GM21529 (cell line): ENCODE measurements around the gene SORCS1.

Source experiments
- ATAC-seq: cut with Tn5 transposase; IDR thresholded peaks from one replicate; pipeline ENCODE4 v1.9.1; 2021; ENCODE audit not compliant: unreplicated experiment

Gene SORCS1

DNA sequence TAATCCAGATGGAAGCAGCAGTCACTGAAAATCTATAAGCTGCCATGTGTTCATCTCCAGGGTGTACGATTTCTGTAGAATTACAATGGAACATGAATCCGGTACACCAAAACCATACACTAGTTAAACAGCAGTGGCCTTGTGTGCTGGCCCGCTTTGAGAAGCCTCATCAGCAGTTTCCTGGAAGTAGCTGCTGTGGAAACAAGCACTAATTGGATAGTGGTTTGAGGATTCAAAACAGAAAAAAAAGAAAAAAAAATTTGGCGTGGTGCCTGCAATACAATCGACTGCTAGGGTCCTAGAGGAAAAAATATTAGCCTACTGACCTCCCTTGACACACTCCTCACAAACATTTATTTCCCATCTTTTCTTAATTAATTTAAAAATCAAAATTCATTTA, 545.9 kb downstream of the SORCS1 start:
- ATAC-seq = no peak

DNA sequence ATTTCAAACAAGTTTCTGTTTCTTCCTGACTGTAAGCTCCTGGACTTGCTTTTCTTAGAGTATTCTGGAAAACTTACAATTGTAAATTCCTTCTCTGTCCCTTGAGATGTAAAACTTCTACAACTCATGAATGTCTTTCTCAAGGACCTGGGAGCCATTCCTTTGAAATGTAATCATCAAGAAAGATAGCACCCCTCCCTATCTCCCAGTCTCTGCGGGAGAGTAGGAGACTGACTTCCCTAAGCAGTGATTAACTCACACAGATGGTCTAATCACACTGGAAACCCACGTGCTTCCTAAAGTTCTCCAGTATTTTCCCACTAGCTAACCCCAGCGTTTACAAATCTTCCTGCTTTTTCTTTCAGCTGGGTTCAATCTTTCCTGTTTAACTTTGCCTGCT, 549.4 kb downstream of the SORCS1 start:
- ATAC-seq = no peak

DNA sequence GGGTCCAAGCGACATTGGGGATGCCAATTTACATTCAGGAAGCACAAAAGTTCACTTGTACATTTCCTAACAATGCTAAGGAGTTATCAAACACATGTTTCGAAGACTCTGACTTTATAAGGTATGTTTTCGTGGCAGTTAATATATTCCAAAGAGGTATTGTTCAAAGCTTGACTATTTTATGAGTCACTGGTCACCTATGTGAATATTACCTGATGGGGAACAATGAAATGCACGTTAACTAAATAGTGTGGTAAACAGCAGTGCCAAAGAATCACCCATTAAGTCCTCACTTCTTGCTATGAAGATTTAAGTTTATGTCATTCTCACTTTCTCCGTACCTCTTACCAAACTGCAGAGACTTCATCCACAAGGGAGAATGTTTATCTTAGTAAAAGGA, 550.2 kb downstream of the SORCS1 start:
- ATAC-seq = no peak

DNA sequence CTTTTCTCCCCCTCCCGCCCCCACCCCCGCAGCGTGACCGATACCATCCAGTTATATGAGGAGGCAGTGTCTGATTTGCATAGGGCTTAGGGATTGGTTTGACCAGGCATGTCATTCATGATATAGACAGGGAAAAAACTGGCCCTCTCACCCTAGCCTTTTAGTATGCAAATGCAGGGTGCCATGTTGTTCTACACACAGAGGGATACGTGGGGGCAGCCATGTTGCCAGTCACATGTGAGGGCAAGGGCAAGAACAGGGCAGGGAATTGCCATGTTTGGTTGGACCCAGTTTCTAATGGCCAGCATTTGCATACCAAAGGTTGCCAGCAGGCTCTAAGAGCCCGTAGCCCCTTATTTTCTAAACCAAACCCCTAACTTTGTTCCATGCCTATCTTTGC, 552.1 kb downstream of the SORCS1 start:
- no peak for ATAC-seq

- ATAC-seq = no peak
Observed at GRCh38 chr10:106609470-106610266, 554.8 kb downstream of the SORCS1 start.

DNA sequence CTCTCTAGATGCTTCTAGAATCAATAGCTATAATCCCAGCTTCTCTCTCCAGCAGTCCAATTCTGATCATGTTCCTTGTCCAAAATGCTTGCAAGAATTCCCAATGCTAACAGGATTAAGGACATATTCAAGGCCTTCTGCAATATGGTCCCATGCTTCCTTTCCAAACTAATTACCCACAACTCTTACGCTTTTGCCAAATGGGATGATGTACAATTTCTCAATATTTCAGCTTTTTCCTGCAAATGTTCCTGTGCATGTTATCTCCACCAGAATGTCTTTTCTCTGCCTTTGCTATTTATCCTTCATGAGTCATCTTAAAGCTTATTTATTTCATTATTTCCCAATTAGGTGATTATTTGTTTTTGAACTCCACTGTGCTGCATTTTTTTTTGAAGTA, 556.4 kb downstream of the SORCS1 start:
- ATAC-seq = no peak

- ATAC-seq = no peak
Observed at GRCh38 chr10:106595281-106595680, 569.2 kb downstream of the SORCS1 start.

DNA sequence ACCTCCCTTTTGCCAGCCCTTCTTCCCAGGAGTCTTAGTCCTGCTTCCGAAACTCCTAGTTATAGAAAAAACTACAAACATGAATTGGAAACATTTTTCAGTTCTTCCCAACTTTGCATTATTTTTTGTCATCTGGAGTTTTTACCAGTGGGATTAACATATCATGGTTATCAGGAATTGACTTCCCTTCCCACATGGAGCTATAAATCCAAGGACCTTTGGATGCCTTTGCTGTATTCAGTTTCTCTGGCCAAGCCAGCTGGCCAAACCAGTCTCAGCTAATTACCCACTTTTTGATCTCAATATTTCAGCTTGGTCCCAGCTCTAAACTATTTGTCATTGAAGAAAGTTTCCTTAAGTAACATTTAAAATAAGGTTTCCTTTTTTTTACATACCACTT, 570.6 kb downstream of the SORCS1 start:
- no peak for ATAC-seq

DNA sequence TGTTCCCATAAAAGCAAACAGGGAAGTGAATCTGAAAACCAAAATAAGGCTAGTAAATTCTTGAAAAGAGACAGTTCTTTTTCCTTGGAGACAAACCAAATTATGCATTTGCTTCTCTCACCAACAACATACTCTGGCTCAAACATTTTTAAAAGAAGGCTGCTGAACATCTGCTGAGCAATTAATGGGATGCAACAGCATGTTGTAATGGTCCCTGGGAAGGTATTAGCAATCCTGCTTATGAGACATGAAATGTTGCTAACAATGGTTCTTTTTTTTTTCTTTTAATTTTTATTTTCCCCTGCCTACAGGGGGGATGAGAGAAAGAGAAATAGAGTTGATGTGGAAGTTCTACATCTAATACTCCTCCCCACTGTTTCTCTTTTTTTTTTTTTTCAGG, 572.1 kb downstream of the SORCS1 start:
- no peak for ATAC-seq

DNA sequence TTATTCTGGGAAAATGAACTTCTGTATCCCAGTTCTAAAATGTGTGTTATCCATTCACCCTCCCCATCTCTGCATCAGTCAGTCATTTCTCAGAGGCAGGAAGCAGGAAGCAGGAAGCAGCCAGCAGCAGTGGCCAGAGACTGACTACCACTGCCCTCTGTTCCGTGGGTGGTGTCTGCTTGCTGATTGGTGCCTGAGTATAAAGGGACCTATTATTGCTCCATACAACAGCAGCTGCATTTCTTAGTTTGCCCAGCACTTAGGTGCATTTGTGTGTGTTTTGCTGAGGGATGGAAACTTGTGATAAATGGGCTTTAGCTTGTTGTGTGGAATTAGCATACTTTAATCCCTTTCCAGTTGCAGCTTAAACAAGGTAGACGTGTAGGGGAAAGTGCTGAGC, 582.2 kb downstream of the SORCS1 start:
- ATAC-seq = no peak

- no peak for ATAC-seq
Observed at GRCh38 chr10:106577756-106578155, 586.8 kb downstream of the SORCS1 start.

DNA sequence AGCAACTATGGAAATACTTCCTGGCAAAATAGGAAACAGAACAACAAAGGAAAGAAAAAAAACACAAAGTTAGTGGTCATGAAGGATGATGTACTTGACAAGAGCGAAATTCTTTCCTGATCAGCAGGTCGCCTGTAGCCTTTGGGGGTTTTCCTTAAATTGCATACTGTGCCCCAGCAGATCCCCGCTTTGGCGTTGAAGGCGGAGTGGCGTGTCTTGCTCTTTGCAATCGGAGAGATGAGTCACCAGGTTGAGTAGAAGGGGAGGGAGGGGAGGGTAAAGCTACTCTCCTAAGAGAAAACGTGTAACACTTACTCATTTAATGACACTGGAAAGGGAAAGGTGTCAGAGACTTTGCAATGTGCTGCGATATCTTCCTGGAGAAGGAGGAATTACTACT, 587.2 kb downstream of the SORCS1 start:
- ATAC-seq = no peak

GRCh38 chr10:106576534-106576933, 588.0 kb downstream of the SORCS1 start:
- ATAC-seq = no peak

GRCh38 chr10:106573106-106573505, 591.4 kb downstream of the SORCS1 start:
- ATAC-seq = no peak

- ATAC-seq = no peak
Observed at GRCh38 chr10:106571192-106571946, 593.1 kb downstream of the SORCS1 start.

DNA sequence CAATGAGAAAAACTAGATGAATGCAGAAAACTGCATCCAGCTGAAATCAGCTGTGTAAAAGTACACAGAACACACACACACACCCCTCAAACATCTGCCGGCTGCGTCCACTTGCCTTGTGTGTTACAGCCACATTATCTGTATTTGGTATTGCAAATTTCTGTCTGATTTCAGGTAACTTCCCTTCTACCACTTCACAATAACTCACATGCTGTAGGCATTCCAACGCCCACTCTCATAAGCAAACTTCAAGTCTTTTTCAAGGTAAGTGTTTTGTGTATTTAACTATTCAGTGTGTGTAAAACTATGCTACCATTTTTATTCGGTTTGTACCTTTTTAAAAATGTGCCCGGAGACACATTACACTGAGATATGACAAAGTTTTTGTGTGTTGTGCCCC, 594.2 kb downstream of the SORCS1 start:
- ATAC-seq = no peak

DNA sequence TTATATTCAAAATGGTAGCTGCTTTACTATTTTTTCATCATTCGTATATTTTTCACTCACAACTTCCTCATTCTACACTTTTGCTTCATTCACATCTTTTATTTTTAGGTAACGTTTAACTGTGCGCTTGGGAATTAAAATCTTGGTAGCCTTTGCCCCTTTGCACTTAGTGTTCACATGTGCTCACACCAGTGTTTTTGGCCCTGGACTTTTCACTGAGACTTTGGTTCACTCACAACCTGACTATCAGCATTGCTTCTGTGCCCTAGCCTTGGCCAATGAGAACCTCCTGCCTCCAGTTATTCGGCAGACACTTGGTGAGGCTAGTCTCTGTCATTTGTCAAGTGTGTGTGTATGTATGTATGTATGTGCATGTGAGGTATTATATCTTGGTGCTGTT, 596.9 kb downstream of the SORCS1 start:
- no peak for ATAC-seq

DNA sequence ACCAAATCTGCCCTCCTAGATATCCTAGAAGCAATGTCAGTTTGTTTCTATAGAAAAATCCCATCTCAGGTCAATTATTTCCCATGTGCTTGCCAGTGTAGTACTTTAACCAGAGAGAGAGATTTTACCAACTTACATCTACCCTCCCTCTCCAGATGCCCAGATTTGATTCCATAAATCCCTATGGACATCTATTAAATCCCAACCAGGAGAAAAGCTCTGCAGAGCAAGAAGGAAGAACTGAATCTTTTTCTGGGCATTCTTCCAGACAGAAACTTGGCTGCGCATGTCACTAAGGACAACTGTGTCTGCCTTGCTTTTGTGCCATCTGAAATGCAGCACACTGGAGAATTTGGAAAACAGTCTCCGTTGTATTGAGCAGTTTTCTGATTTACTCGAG, 597.6 kb downstream of the SORCS1 start:
- ATAC-seq = no peak

GRCh38 chr10:106565546-106565945, 599.0 kb downstream of the SORCS1 start:
- ATAC-seq = no peak

DNA sequence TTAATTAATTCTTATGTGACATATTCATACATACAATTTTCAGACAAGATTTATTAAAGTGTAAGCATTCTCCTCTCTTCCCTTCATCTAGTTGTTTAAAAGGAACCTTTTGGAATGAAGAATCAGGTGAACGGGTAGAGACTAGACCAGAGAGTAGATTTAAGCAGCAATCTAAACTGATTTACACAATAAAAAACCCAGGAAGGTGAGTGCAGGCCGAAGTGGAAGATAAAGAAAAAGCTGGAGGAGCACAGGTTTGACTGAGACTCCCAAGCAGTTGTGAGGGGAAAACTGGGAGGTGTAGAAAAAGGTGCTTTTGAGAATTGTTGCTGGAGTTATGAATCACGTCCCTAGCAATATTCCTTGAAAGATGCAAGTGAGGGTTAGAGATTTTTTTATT, 601.1 kb downstream of the SORCS1 start:
- no peak for ATAC-seq

- no peak for ATAC-seq
Observed at GRCh38 chr10:106560925-106561640, 603.4 kb downstream of the SORCS1 start.

- ATAC-seq = no peak
Observed at GRCh38 chr10:106559442-106559841, 605.1 kb downstream of the SORCS1 start.
